Uterus (tissue), 4 donors: ENCODE results near the gene BTG2. TPM values are rescaled to one million over a fixed set of nuclear protein-coding genes. Genes with fewer than 3 reads are reported as not detected.
"Not testable (repeated sequence)": the region's sequence is repeated elsewhere in the genome, so short reads cannot be mapped to it uniquely, and the experiment has no call there.

Experiments used
- DNase-seq, 2 donors: peaks; one replicate each; pipeline ENCODE4 v3.0.0-alpha.2; 2019 to 2020
- H3K27ac ChIP-seq, 2 donors: fragments of 200-600 bp; sonication (generic); 1 replicate in 1 of 2; 2 replicates in 1 of 2; pipeline ENCODE4 v1.5.1; 2016 to 2018
- H3K27me3 ChIP-seq, 2 donors: fragments of 200-600 bp; sonication (generic); one replicate each; pipeline ENCODE4 v1.5.1; 2018 to 2019; ENCODE audit warnings: control low read depth in 1 of 2
- H3K36me3 ChIP-seq, 2 donors: fragments of 200-600 bp; sonication (generic); one replicate each; pipeline ENCODE4 v1.5.1; 2019; ENCODE audit warnings: control low read depth in 1 of 2
- H3K4me1 ChIP-seq, 2 donors: fragments of 200-600 bp; sonication (generic); one replicate each; pipeline ENCODE4 v1.5.1; 2018 to 2019; ENCODE audit warnings: control low read depth in 1 of 2
- H3K4me3 ChIP-seq, 2 donors: fragments of 200-600 bp; sonication (generic); 1 replicate in 1 of 2; 2 replicates in 1 of 2; pipeline ENCODE4 v1.5.1; 2018 to 2019; ENCODE audit warnings: mild to moderate bottlenecking in 1 of 2
- H3K9me3 ChIP-seq, 2 donors: fragments of 200-600 bp; sonication (generic); one replicate each; pipeline ENCODE4 v1.5.1; 2019; ENCODE audit warnings: control low read depth in 1 of 2
- POLR2A ChIP-seq, 2 donors: fragments of 450-650 bp; IDR thresholded peaks; one replicate each; pipeline ENCODE4 v1.6.1; 2016; ENCODE audit warnings: antibody characterized with exemption in 2 of 2, mild to moderate bottlenecking in 1 of 2, moderate library complexity in 1 of 2
- intact Hi-C: fragments of 100-400 bp; cut with DNase I; formaldehyde crosslinking; loops from one replicate; pipeline ENCODE4 v1.15.1; 2023; ENCODE audit warnings: low total_unique reads
- total RNA-seq, 4 donors: library from RNA; depleted of rRNA in 3 of 4; stranded (reverse); fragments of >200 nt in 3 of 4; gene quantifications; one replicate each; pipeline versions ENCODE4 v1.1.0 to v1.2.4, GENCODE V29; 2014 to 2023
- TF ChIP-seq, protein P1 (sequence below), 4 experiments: fragments of 200-600 bp in 2 of 4; fragments of 450-650 bp in 2 of 4; sonication (generic) in 2 of 4; IDR thresholded peaks; one replicate each; pipeline ENCODE4 v1.5.1; 2016 to 2019; ENCODE audit warnings: antibody characterized with exemption in 4 of 4, mild to moderate bottlenecking in 2 of 4, moderate library complexity in 1 of 4
- donor health status: DM: yes; HTN: yes; CAD: no.

BTG2 gene
- total RNA-seq, 4 donors from 2014 or later = 14.6 to 95.9 (median 56.5) TPM

DNA sequence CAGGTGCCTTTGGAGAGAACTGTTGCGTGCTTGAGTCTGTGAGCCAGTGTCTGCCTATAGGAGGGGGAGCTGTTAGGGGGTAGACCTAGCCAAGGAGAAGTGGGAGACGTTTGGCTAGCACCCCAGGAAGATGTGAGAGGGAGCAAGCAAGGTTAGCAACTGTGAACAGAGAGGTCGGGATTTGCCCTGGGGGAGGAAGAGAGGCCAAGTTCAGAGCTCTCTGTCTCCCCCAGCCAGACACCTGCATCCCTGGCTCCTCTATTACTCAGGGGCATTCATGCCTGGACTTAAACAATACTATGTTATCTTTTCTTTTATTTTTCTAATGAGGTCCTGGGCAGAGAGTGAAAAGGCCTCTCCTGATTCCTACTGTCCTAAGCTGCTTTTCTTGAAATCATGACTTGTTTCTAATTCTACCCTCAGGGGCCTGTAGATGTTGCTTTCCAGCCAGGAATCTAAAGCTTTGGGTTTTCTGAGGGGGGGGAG, 2.4 kb downstream of the BTG2 start:
- Histone ChIP-seq H3K4me1 (peaks cover 13 to 19% of the 10 kb centered on the region in 2 donors), H3K27ac (peak overlapping the region; percentile 96 to 100), H3K9me3 (no peaks in the 10 kb centered on the region), H3K4me3 (peak overlapping the region; percentile 77 to 100), H3K27me3 (no peaks in the 10 kb centered on the region), H3K36me3 (no peaks in the 10 kb centered on the region)
- TF ChIP-seq, protein P1, sequence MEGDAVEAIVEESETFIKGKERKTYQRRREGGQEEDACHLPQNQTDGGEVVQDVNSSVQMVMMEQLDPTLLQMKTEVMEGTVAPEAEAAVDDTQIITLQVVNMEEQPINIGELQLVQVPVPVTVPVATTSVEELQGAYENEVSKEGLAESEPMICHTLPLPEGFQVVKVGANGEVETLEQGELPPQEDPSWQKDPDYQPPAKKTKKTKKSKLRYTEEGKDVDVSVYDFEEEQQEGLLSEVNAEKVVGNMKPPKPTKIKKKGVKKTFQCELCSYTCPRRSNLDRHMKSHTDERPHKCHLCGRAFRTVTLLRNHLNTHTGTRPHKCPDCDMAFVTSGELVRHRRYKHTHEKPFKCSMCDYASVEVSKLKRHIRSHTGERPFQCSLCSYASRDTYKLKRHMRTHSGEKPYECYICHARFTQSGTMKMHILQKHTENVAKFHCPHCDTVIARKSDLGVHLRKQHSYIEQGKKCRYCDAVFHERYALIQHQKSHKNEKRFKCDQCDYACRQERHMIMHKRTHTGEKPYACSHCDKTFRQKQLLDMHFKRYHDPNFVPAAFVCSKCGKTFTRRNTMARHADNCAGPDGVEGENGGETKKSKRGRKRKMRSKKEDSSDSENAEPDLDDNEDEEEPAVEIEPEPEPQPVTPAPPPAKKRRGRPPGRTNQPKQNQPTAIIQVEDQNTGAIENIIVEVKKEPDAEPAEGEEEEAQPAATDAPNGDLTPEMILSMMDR (IDR thresholded peaks at IDR 0.05) = no peak
- TF ChIP-seq POLR2A (IDR thresholded peaks at IDR 0.05) = no peak
- no peak for DNase-seq
- intact Hi-C loops = loop anchor here (5.0 kb wide), 1 partner anchor 35 kb away; no protein-coding TSS in a partner anchor

DNA sequence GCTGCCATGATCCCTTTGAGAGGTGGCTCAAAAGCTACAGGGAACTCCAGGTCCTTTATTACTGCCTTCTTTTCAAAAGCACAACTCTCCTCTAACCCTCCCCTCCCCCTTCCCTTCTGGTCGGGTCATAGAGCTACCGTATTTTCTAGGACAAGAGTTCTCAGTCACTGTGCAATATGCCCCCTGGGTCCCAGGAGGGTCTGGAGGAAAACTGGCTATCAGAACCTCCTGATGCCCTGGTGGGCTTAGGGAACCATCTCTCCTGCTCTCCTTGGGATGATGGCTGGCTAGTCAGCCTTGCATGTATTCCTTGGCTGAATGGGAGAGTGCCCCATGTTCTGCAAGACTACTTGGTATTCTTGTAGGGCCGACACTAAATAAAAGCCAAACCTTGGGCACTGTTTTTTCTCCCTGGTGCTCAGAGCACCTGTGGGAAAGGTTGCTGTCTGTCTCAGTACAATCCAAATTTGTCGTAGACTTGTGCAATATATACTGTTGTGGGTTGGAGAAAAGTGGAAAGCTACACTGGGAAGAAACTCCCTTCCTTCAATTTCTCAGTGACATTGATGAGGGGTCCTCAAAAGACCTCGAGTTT, 3.1 kb downstream of the BTG2 start:
- H3K4me3 ChIP-seq = peak overlapping the region; percentile 77 to 100
- H3K4me1 ChIP-seq = peaks cover 13 to 19% of the 10 kb centered on the region in 2 donors
- peak overlapping the region; percentile 96 to 100 for H3K27ac ChIP-seq
- no peak for DNase-seq
- no peaks in the 10 kb centered on the region for H3K27me3 ChIP-seq
- intact Hi-C loops = loop anchor here (5.0 kb wide), 1 partner anchor 36 kb away; no protein-coding TSS in a partner anchor
- H3K36me3 ChIP-seq = no peaks in the 10 kb centered on the region
- TF ChIP-seq POLR2A (IDR thresholded peaks at IDR 0.05) = no peak
- TF ChIP-seq, protein P1 (IDR thresholded peaks at IDR 0.05) = no peak
- H3K9me3 ChIP-seq = no peaks in the 10 kb centered on the region

DNA sequence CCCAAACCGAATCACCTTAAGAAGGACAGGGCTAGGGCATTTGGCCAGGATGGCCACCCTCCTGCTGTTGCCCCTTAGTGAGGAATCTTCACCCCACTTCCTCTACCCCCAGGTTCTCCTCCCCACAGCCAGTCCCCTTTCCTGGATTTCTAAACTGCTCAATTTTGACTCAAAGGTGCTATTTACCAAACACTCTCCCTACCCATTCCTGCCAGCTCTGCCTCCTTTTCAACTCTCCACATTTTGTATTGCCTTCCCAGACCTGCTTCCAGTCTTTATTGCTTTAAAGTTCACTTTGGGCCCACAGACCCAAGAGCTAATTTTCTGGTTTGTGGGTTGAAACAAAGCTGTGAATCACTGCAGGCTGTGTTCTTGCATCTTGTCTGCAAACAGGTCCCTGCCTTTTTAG, 3.6 kb downstream of the BTG2 start:
- no peak for DNase-seq
- Histone ChIP-seq H3K27ac (peak overlapping the region; percentile 96 to 100), H3K36me3 (no peaks in the 10 kb centered on the region), H3K4me1 (peaks cover 13 to 19% of the 10 kb centered on the region in 2 donors), H3K9me3 (no peaks in the 10 kb centered on the region), H3K4me3 (peak overlapping the region in 1 of 2 donors; percentile 77), H3K27me3 (no peaks in the 10 kb centered on the region)
- no peak for TF ChIP-seq POLR2A (IDR thresholded peaks at IDR 0.05)
- TF ChIP-seq, protein P1 (IDR thresholded peaks at IDR 0.05) = no peak
- intact Hi-C loops = loop anchor here (5.0 kb wide), 1 partner anchor 37 kb away; no protein-coding TSS in a partner anchor

DNA sequence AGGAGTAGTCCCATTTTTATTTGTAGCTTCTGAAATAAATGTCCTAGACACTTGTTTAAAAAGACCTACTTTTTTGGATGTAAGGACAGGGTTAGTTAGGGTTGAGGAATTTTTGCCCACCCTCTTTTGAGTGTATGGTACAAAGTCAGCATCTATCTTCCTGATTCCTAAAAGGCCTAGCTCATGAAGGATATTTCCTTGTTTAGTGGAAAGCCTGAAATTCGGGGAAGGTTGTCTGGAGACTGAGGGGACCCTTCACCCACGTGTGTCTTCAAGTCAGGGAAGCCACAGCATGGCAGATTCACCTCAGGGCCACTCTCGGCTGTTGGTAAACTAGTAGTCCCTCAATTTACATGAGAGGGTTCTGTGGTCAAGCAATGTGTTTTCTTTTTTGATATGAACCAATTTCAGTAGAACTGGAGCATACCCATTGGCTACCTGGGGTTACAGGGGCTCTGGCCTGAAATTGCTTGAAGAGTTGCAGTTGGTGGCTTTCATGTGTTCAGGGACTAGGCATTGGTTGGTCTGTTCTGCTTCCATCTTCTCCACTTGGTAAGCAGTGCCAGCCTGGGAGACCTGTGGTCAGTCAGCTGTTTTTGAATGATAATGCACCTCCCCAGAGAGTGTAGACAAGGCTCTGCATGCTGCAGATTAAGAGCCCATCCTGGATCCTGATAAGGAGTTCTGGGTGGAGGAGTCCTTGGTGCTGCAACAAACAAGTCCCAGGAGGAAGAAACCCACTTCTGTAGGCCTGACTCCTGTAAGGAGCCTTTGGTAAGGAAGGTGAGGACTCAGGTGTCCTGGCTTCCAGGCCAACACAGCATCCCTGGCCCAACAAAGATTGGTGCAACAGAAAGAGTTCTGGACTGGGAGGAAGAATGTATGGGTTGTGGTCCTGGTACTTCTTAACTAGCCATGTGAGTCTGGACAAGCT, 6.3 kb downstream of the BTG2 start:
- Histone ChIP-seq H3K27me3 (no peaks in the 10 kb centered on the region), H3K4me3 (no peak overlapping the region), H3K36me3 (no peaks in the 10 kb centered on the region), H3K9me3 (no peaks in the 10 kb centered on the region), H3K4me1 (peaks cover 13 to 19% of the 10 kb centered on the region in 2 donors), H3K27ac (peak overlapping the region in 1 of 2 donors; percentile 4)
- TF ChIP-seq POLR2A (IDR thresholded peaks at IDR 0.05) = no peak
- TF ChIP-seq, protein P1 (IDR thresholded peaks at IDR 0.05) = no peak
- DNase-seq = no peak
- intact Hi-C loops = no loop called here

DNA sequence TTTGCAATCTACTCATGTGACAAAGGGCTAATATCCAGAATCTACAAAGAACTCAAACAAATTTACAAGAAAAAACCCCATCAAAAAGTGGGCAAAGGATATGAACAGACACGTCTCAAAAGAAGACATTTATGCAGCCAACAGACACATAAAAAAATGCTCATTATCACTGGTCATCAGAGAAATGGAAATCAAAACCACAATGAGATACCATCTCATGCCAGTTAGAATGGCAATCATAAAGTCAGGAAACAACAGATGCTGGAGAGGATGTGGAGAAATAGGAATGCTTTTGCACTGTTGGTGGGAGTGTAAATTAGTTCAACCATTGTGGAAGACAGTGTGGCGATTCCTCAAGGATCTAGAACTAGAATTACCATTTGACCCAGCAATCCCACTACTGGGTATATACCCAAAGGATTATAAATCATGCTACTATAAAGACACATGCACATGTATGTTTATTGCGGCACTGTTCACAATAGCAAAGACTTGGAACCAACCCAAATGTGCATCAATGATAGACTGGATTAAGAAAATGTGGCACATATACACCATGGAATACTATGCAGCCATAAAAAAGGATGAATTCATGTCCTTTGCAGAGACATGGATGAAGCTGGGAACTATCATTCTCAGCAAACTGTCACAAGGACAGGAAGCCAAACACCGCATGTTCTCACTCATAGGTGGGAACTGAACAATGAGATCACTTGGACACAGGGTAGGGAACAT, 8.9 kb downstream of the BTG2 start:
- H3K36me3 ChIP-seq, H3K27me3 ChIP-seq, H3K4me1 ChIP-seq, DNase-seq, H3K4me3 ChIP-seq, H3K9me3 ChIP-seq, intact Hi-C loops, H3K27ac ChIP-seq: not testable (repeated sequence)
